H1 (cell line): ENCODE data around the gene ULK1. TPM values are rescaled to one million over a fixed set of nuclear protein-coding genes. Genes with fewer than 3 reads are reported as not detected.

Experiments
- BRCA1 ChIP-seq: IDR thresholded peaks from 2 replicates; pipeline ENCODE4 v1.6.1; 2012; ENCODE audit warnings: low read depth, low read length, improper control_type of control experiment
- CBX5 ChIP-seq: fragments of 300-800, 300-1000 bp; sonication (generic); IDR thresholded peaks from 2 replicates; pipeline ENCODE4 v1.7.1; 2016; ENCODE audit warnings: antibody characterized with exemption, low read length, low read depth
- CHD7 ChIP-seq: fragments of 300-600 bp; sonication (generic); IDR thresholded peaks from 2 replicates; pipeline ENCODE4 v1.7.1; 2012; ENCODE audit warnings: low read length, moderate library complexity, mild to moderate bottlenecking, inconsistent platforms; ENCODE audit not compliant: insufficient replicate concordance
- GABPA ChIP-seq: IDR thresholded peaks from 2 replicates; pipeline ENCODE4 v1.6.1; 2011; ENCODE audit warnings: mild to moderate bottlenecking, low read length, moderate library complexity, borderline replicate concordance; ENCODE audit not compliant: insufficient read depth
- JUND ChIP-seq: IDR thresholded peaks from 2 replicates; pipeline ENCODE4 v1.6.1; 2011; ENCODE audit warnings: mild to moderate bottlenecking, improper control_type of control experiment, low read length
- NANOG ChIP-seq: IDR thresholded peaks from 2 replicates; pipeline ENCODE4 v1.6.1; 2011; ENCODE audit warnings: low read length, low read depth, mild to moderate bottlenecking, inconsistent platforms; ENCODE audit not compliant: insufficient read depth, poor library complexity, severe bottlenecking
- TAF7 ChIP-seq: optimal IDR thresholded peaks from 2 replicates; pipeline ENCODE3; 2011; ENCODE audit warnings: low read depth, mild to moderate bottlenecking, inconsistent platforms, low read length, moderate library complexity, borderline replicate concordance
- TCF12 ChIP-seq: IDR thresholded peaks from 2 replicates; pipeline ENCODE4 v1.6.1; 2011; ENCODE audit warnings: low read depth, mild to moderate bottlenecking, low read length
- polyA plus RNA-seq, 7 experiments: library from polyadenylated mRNA; depleted of rRNA in 3 of 7; stranded (reverse) in 5 of 7; unstranded in 2 of 7; fragments of >200 nt in 5 of 7; fragments of 200-250 nt in 2 of 7; gene quantifications; 1 replicate in 5 of 7; 2 replicates in 1 of 7; 4 replicates in 1 of 7; pipeline versions ENCODE4 v1.2.1 to v1.2.3, GENCODE V29; 2011 to 2013; ENCODE audit warnings: missing spikeins in 2 of 7, mixed read lengths in 2 of 7
- total RNA-seq: library from RNA; stranded (reverse); fragmentation: NEBNext Ultra II Directional; extraction: Animal tissue kit (Norgen Biotek cat#: 25700); gene quantifications from 2 replicates; pipeline ENCODE4 v1.2.1, GENCODE V29; 2021

ULK1 gene
- total and polyA plus RNA-seq, 2 of the 8 experiments (the other 6 are each of a cell fraction or from before 2014, with no cell fraction given): 13.0 to 44.1 TPM

DNA sequence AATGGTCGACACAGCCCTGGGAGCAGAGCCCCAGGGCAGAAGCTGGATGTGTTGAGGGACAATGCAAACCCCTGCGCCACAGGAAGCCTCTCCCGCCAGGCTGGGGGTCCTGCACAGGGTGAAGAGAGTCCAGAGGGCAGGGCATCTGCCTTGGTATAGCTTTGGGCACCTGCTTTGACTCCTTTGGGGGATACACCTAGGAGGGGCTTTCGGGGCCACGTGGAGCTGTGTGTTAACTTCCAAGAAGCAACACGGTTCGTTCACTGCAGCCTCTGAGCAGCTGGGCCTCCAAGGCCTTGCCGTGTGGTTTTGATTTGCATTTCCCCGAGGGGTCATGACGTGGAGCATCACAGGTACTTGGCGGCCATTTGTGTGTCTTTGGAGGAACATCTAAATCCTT lies 28.8 kb downstream of the ULK1 start (continued):
- TF ChIP-seq CHD7: no peak
- TF ChIP-seq GABPA: no peak
- TF ChIP-seq BRCA1: no peak
- TF ChIP-seq TAF7: no peak
- no peak for TF ChIP-seq CBX5
- no peak for TF ChIP-seq NANOG
- no peak for TF ChIP-seq TCF12
- no peak for TF ChIP-seq JUND
